Activated naive CD4-positive, alpha-beta T cell (primary cell): ENCODE data around the gene TRIM8.
A peak's percentile ranks its signal among the peaks of the same experiment; 100 is the strongest.
"Not testable (repeated sequence)": the region's sequence is repeated elsewhere in the genome, so short reads cannot be mapped to it uniquely, and the experiment has no call there.

Experiments
- DNase-seq, 4 experiments: peaks; one replicate each; lab custom pipeline; 2025; lab: John Stamatoyannopoulos, UW

TRIM8 gene

DNA sequence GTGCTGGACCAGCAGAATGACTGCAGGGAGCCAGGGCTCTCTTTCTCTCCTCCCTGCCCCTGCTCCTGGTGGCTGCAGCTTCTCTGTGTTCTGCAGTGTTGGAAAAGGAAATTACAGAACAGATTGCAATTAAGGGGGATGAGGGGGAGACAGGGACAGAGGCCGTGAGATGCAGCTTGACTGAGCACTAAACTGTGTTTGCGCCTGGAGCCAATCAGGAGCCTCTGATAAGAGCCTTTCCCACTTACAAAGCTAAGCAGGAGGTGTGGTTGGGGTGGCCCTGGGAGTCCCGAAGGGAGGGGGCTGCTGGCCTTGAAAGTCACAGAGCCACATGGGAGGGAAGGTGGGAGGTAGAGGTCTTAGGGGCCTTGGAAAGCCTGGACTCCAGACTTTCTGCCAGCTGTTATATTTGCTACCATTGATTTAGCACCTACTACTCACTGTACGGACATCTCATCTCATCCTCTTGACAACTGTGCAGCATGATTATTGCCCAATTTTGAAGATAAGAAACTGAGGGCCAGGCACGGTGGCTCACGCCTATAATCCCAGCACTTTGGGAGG, 26.7 kb downstream of the TRIM8 start:
- no peak for DNase-seq

DNA sequence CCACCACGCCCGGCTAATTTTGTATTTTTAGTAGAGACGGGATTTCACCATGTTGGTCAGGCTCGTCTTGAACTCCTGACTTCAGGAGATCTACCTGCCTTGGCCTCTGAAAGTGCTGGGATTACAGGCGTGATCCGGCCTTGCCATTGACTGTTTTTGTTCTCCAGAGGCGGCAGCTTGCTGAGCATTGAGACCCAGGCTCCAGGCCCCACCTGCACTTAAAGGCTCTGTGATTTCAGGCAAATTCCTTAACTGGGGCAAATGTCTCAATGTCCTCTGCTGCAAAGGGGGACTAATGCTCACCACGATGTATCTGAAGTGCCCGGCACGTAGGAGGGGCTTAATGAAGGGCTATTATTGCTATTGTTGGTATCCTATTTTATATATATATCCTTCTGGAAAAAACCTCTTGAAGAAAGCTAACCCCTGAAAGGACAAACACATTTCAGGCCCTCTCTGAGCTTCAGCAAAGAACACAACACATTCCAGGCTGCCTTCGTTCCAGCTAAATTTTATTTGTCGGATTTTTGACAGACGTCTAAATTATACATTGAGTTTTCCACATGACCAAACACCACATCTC, 29.0 kb downstream of the TRIM8 start:
- DNase-seq = no peak

GRCh38 chr10:102673819-102674511, 29.7 kb downstream of the TRIM8 start:
- peak in 2 of 4 experiments; percentile 45 to 47 for DNase-seq

- DNase-seq = no peak
These were observed 30.3 kb downstream of the TRIM8 start for GRCh38 chr10:102674566-102674965.

DNA sequence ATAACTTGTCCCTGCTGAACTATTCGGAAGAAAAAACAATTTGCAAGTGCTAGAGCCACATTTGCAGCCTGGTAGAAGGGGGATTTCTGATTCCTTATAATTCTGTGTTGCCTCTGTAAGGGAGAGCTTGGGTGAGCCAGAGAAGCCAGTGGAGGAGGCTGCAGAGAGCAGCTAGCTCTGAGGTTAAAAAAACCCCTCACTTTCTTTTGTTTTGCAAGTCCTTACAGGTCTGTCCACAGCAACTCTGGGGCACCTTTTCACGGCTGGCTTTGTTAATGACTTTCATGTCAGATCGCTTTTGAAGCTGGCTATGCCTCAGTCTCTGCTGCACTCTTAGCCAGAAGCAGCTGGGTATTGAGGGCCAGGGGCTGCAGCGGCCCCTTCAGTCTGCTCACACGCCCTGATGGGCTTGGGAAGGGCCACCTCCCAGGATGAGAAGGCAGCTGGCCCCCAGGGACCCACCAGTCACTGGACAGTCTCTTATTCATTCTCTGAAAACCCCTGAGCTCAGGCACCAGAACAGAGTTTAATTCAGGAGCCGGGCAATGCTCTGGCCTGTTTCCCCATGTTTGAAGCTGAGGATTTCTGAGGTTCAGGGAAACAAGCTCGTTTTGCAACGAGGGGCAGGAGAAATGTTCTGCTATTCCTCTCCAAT, 30.9 kb downstream of the TRIM8 start:
- DNase-seq = no peak

DNA sequence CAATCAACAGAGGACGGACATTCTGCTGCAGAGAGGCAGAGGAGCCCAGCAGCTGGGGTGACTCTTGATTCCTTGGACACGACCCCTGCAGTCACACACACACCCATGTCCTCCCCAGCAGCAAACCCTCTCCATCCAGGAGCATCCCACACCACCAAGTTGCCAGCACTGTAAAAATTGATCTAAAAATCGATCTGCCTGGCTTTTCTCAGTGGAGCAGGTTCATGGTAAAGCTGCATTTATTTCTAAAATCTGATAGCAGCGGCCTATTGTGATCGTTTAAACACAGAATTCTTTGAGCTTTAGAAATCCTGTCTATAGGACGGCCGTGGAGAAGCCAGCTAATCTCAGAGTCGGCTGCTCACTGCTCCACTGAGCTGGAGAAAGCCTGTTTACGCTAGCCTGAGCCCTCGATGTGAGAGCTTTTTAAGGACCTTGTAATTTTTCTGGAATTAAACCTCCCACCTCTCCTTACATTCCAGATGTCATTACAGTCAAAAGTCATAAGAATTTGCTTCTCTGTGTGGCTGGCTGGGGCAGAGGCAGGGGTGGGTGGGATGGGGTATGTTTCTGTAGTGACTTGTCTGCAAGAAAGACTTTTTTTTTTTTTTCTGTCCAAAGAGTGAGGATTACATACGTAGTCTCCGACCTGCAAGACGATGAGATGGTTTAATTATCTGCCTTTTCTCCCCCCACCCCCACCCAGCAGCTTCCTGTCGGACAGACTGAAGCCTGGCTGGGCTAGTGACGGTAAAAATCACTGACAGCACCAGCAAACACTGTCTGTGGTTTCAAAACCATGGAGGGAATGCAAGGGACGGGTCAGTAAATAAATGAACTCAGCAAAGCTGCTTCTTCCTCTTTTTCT, 31.6 kb downstream of the TRIM8 start:
- DNase-seq = no peak

DNA sequence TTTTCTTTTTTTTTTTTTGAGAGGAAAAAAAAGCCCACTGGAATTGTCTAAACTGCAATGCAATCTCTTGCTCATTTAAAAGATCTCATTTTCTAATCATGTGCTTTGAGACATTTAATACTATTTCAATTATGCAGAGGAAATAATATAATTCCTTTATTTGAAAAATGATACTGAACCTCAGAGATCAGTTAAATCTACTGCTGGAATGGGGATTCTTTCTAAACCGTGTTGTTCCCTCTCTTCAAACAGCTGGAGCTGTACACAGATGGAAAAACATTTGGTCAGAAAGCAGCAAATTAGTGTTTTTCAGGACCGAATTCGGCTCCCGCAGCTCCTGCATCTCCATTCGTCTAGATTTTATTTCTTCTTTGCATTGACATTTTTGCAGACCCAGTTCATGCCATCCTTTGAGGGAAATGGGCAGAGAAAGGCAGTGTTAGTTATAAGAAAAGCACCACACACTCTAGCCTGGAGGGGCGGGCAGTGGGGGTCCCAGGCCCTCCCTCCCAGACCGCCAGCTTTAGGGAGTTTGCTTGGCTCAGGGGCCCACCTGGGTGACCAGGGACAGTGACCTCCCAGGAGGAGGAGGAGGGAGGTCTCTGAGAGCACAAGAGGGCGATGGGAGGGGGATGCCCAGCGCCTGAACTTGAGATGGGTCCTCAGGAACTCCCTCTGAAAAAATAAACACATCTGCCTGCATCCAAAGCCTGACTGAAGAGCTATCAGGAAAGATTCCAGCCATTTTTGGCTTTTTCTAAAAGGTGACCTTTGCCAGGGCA, 32.4 kb downstream of the TRIM8 start:
- no peak for DNase-seq

DNA sequence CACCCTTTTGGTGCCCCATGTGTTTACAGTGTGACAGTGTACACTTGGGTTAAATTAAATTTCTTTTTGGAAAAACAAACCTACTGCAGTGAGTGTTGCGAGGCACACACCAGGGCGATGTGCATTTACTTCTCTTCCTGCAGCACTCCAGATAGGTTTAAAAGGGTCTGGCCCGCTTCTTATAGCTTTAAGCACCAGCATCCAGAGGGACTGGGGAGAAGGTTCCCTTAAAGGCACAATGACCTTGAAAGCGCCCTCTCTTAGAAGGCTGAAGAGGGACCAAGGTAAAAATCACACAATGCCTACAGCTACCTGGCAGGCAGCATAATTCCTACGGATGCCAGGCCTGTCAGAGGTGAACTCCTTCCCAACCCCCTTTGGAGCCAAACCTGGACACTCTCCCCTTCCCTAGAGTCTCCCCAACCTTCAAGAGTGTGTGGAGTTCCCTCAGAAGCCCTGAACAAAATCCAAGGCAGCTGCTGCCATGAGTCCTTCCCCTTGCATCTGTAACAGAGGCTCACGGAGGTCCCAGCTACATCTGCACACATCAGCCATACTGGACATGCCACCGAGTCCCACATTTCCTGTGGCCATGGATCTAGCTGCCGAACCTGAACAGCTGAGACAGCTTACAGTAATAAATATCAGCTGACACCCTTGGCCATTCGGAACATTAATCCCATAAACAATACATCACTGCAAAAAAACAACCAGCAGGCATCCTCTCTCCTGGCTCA, 33.2 kb downstream of the TRIM8 start:
- no peak for DNase-seq

GRCh38 chr10:102678068-102678400, 33.8 kb downstream of the TRIM8 start:
- no peak for DNase-seq

- no peak for DNase-seq
These were observed 34.6 kb downstream of the TRIM8 start for GRCh38 chr10:102678842-102679289.

- no peak for DNase-seq
These were observed 35.3 kb downstream of the TRIM8 start for GRCh38 chr10:102679596-102679995.

DNA sequence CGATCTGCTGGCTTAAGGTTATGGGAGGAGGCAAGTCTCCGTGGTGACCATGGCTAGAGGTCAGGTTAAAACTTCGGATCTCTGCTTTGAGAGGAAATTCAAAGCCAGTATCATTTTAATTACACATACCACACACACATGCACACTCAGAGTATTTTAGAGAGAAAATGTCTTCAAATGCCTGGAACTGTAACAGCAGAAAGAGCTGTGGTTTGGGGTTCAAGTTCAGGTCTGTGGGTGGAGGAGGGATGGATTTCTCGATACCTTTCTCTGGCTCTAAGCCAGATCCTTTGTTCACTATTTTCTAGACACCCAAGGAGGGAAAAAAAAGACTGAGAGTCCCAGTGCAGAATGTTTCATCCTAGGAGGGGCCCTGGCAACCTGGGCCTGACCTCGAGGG, 37.4 kb downstream of the TRIM8 start:
- no peak for DNase-seq

DNA sequence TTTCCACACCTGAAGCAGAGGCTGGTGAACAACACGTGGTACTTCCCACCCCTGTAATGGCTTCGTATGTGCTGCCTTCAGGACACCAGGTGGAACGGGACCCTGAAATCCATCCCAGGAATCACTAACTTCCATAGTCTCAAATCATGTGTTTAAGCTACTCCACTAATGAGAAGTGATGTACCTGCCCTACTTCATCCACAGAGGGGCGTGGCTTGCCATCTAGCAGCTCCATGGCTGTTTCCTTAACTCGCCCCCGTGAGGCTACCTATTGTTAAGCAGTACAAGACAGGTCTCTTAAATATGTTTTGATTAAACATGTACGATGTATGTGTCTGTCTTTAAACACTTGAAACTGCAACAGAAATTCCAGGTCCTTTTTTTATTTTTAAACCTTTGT, 38.1 kb downstream of the TRIM8 start:
- no peak for DNase-seq

GRCh38 chr10:102682981-102683380, 38.7 kb downstream of the TRIM8 start:
- DNase-seq = no peak

GRCh38 chr10:102683736-102684135, 39.5 kb downstream of the TRIM8 start:
- DNase-seq = no peak

GRCh38 chr10:102691285-102692066, 47.2 kb downstream of the TRIM8 start:
- no peak for DNase-seq

DNA sequence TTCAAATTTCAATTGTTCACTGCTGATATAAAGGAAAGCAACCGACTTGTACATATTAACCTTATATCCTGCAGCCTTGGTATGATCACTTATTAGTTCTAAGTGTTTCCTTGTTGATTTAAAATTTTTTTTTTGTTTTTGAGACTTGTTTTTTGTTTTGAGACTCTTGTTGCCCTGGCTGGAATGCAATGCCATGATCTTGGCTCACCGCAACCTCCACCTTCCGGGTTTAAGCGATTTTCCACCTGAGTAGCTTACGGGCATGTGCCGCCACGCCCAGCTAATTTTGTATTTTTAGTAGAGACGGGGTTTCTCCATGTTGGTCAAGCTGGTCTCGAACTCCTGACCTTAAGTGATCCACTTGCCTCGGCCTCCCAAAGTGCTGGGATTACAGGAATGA, 51.1 kb downstream of the TRIM8 start:
- not testable (repeated sequence) for DNase-seq

DNA sequence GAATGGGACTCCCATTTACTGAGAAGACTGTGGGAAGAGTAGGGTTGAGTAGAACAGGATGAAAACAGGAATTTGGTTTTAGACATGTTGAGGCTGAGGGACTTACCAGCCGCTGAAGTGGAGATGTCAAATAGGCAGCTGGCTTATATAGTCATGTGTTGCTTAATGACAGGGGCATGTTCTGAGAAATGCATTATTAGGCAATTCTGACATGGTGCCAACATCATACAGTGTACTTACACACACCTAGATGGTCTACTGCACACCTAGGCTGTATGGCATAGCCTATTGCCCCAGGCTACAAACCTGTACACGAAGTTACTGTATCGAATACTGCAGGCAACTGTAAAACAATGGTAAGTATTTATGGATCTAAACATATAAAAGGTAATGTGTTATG, 52.5 kb downstream of the TRIM8 start:
- no peak for DNase-seq

GRCh38 chr10:102698894-102699293, 54.6 kb downstream of the TRIM8 start:
- DNase-seq = no peak

DNA sequence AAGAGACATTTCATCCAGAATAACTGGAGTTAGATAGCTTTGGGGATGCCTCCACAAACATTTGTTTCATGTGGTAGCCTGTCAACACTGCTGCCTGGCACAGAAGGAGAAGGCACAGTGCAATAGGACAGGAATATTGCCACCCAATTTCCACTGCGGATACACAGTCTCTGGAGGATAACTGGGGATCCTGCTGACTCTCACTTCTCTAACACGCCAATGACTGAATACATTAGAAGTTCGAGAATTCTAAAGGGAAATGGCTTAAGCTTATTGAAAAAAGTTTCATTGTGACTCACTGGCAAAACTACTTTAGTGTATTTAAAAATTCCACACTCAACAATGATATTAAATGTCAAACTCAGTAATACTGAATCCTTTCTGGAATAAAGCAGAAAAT, 57.0 kb downstream of the TRIM8 start:
- no peak for DNase-seq
